ENCODE data around the gene TMEM86B. TPM values are rescaled to one million over a fixed set of nuclear protein-coding genes. Genes with fewer than 3 reads are reported as not detected.

Gene TMEM86B
- total RNA-seq, 1 experiment from 2014 or later: 18.4 TPM

DNA sequence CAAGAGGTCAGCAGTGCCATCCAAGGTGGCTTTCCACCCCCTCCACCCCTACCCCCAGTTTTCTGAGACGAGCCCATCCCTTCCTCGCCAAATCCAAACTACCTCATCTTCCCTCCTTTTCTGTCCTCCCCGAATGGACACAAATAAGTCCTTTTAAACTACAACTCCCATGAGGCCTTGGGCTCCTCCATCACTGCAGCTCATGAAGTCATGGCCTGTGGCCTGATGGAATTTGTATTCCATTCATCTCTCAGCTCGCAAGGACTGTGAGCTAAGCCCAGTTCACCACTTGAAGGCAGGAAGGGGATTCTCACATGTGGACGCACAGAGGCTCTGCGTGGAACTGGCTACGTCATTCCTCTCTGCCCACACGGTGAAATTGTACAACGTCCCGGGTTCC is 31.8 kb downstream of the TMEM86B start:
- Histone ChIP-seq H3K79me2 (ENCODE audit: low read depth) (no peaks in the 10 kb centered on the region), H3K4me1 (replicated peaks; ENCODE audit: insufficient read depth) (no peaks in the 10 kb centered on the region), H4K20me1 (ENCODE audit: insufficient read depth) (no peaks in the 10 kb centered on the region), H3K27ac (no peak overlapping the region), H3K9me2 (ENCODE audit: insufficient read depth) (no peaks in the 10 kb centered on the region), H2AFZ (no peak overlapping the region), H3K4me2 (no peak overlapping the region), H3K36me3 (ENCODE audit: low read depth) (no peaks in the 10 kb centered on the region), H3F3A (ENCODE audit: insufficient read depth, low read depth) (peaks cover 9% of the 10 kb centered on the region; the same call in 1 of the 2 replicates), H3K27me3 (ENCODE audit: insufficient read depth, low read depth) (no peaks in the 10 kb centered on the region), H3K9me3 (ENCODE audit: insufficient read depth, low read depth) (no peaks in the 10 kb centered on the region), H3K4me3 (no peak overlapping the region)
- POLR2A ChIA-PET (ENCODE audit: unreplicated experiment): interaction anchor here (0.6 kb wide), 1 partner anchor 30 kb away, joined by 3 read pairs; no protein-coding TSS in a partner anchor
- CTCF ChIA-PET: no interaction called here
- TF ChIP-seq EZH2 (IDR thresholded peaks at IDR 0.05; ENCODE audit: low read depth): no peak
- DNase-seq: no peak
- BruUV-seq (replicated peaks): no TSS peak
- intact Hi-C loops (cut with micrococcal nuclease; ENCODE audit: unreplicated experiment): no loop called here

DNA sequence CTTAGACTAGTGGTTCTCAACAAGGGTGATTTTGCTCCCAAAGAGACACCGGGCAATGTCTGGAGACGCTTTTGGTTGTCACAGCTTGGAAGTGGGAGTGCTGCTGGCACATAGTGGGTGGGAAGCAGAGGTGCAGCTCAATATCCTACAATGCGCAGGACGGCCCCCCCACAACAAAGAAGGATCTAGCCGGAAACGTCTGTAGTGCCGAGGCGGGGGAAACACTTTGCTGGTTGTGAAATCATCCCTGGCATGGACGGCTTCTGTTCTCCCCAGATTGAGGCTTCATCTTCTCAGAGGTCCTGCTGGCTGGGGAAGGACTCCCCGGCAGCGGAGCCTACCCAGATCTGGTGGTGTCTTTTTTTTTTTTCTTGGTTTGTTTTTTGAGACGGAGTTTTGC is 35.1 kb downstream of the TMEM86B start:
- Histone ChIP-seq H3K4me3 (no peak overlapping the region), H4K20me1 (ENCODE audit: insufficient read depth) (no peaks in the 10 kb centered on the region), H3K79me2 (ENCODE audit: low read depth) (no peaks in the 10 kb centered on the region), H3K4me2 (no peak overlapping the region), H3K27me3 (ENCODE audit: insufficient read depth, low read depth) (no peaks in the 10 kb centered on the region), H3K4me1 (replicated peaks; ENCODE audit: insufficient read depth) (peaks cover 15% of the 10 kb centered on the region; the same call in 1 of the 2 replicates), H3K36me3 (ENCODE audit: low read depth) (no peaks in the 10 kb centered on the region), H3K9me3 (ENCODE audit: insufficient read depth, low read depth) (no peaks in the 10 kb centered on the region), H2AFZ (no peak overlapping the region), H3K27ac (no peak overlapping the region), H3F3A (ENCODE audit: insufficient read depth, low read depth) (peaks cover 36% of the 10 kb centered on the region), H3K9me2 (ENCODE audit: insufficient read depth) (no peaks in the 10 kb centered on the region)
- no peak for DNase-seq
- BruUV-seq (replicated peaks): no TSS peak
- TF ChIP-seq, protein P1, sequence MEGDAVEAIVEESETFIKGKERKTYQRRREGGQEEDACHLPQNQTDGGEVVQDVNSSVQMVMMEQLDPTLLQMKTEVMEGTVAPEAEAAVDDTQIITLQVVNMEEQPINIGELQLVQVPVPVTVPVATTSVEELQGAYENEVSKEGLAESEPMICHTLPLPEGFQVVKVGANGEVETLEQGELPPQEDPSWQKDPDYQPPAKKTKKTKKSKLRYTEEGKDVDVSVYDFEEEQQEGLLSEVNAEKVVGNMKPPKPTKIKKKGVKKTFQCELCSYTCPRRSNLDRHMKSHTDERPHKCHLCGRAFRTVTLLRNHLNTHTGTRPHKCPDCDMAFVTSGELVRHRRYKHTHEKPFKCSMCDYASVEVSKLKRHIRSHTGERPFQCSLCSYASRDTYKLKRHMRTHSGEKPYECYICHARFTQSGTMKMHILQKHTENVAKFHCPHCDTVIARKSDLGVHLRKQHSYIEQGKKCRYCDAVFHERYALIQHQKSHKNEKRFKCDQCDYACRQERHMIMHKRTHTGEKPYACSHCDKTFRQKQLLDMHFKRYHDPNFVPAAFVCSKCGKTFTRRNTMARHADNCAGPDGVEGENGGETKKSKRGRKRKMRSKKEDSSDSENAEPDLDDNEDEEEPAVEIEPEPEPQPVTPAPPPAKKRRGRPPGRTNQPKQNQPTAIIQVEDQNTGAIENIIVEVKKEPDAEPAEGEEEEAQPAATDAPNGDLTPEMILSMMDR (conservative IDR thresholded peaks at IDR 0.05): no peak
- no peak for TF ChIP-seq EZH2 (IDR thresholded peaks at IDR 0.05; ENCODE audit: low read depth)
- CTCF ChIA-PET: interaction anchor here (0.5 kb wide), 1 partner anchor 52 kb away, joined by 7 read pairs; no protein-coding TSS in a partner anchor
- intact Hi-C loops (cut with micrococcal nuclease; ENCODE audit: unreplicated experiment): no loop called here
- POLR2A ChIA-PET (ENCODE audit: unreplicated experiment): no interaction called here

DNA sequence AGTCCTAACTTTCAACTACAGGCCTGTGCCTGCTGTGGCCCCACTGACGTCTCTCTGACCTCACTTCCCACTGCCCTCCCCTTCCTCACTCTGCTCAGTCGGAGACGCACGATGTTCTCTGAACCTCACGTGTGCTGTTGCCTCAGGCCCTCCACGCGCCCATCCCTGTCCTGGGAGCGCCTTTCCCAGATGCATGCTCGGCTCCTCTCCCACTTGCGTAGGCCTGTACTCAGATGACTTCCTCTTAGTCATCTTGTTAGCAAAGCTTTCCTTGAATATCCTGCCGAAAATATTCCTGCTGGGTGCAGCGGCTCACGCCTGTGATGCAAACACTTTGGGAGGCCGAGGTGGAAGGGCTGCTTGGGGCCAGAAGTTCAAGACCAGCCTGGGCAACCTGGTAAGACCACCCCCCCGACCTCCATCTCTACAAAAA is 39.1 kb downstream of the TMEM86B start:
- H3F3A ChIP-seq (ENCODE audit: insufficient read depth, low read depth): peaks cover 30% of the 10 kb centered on the region
- no peaks in the 10 kb centered on the region for H3K27me3 ChIP-seq (ENCODE audit: insufficient read depth, low read depth)
- H3K36me3 ChIP-seq (ENCODE audit: low read depth): no peaks in the 10 kb centered on the region
- no peak for TF ChIP-seq EZH2 (IDR thresholded peaks at IDR 0.05; ENCODE audit: low read depth)
- TF ChIP-seq, protein P1 (conservative IDR thresholded peaks at IDR 0.05): no peak
- ChIA-PET CTCF (interaction anchor here (1.8 kb wide), 1 partner anchor 29 kb away, joined by 7 read pairs; no protein-coding TSS in a partner anchor), POLR2A (ENCODE audit: unreplicated experiment) (interaction anchor here (0.6 kb wide), 1 partner anchor 264 kb away, joined by 8 read pairs; no protein-coding TSS in a partner anchor)
- H3K27ac ChIP-seq: peak overlapping the region; percentile 75
- H2AFZ ChIP-seq: peak overlapping the region; percentile 37; the same call in 1 of the 2 replicates
- H4K20me1 ChIP-seq (ENCODE audit: insufficient read depth): no peaks in the 10 kb centered on the region
- H3K4me1 ChIP-seq (replicated peaks; ENCODE audit: insufficient read depth): peaks cover 15% of the 10 kb centered on the region; the same call in 1 of the 2 replicates
- no TSS peak for BruUV-seq (replicated peaks)
- peak overlapping the region; percentile 49 for H3K4me2 ChIP-seq
- H3K79me2 ChIP-seq (ENCODE audit: low read depth): no peaks in the 10 kb centered on the region
- no peaks in the 10 kb centered on the region for H3K9me3 ChIP-seq (ENCODE audit: insufficient read depth, low read depth)
- H3K9me2 ChIP-seq (ENCODE audit: insufficient read depth): no peaks in the 10 kb centered on the region
- peak; percentile 90 to 91 for DNase-seq
- no peak overlapping the region for H3K4me3 ChIP-seq
- intact Hi-C loops (cut with micrococcal nuclease; ENCODE audit: unreplicated experiment): loop anchor here (1.0 to 2.0 kb wide), 3 partner anchors 21 to 27 kb away; partner anchors contain the start of gene DNAAF3

All from PC-9 (cell line).